HG03064 (cell line): Measurements from ENCODE around the gene SPATA25.
A peak's percentile ranks its signal among the peaks of the same experiment; 100 is the strongest.
"Not testable (repeated sequence)": the region's sequence is repeated elsewhere in the genome, so short reads cannot be mapped to it uniquely, and the experiment has no call there.

ENCODE experiments used
- ATAC-seq: cut with Tn5 transposase; IDR thresholded peaks from one replicate; pipeline ENCODE4 v1.9.1; 2021; ENCODE audit warnings: low read depth; ENCODE audit not compliant: unreplicated experiment

Gene SPATA25

GRCh38 chr20:45896641-45897161, 9.3 kb upstream of the SPATA25 start:
- ATAC-seq, result no peak

DNA sequence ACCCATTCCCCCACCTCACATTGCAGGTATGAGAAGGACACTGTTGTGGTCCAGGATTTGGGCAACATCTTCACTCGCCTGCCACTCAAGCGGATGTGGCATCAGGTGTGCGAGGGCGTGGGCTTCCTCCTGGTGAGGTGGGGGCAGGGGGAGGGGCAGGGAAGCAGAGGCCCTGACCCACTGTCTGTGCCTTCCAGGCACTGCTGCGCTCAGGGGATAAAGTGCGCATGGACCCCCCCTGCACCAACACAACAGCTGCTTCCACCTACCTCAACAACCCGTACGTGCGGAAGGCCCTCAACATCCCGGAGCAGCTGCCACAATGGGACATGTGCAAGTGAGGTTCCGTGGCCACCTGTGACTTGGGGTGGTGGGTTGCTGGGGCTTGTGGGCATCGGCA, 7.4 kb upstream of the SPATA25 start:
- ATAC-seq, result no peak

GRCh38 chr20:45893831-45894230, 6.4 kb upstream of the SPATA25 start:
- ATAC-seq, result no peak

GRCh38 chr20:45892828-45893500, 5.5 kb upstream of the SPATA25 start:
- ATAC-seq, result no peak

- no peak for ATAC-seq
These were observed 4.8 kb upstream of the SPATA25 start for GRCh38 chr20:45892049-45892825.

GRCh38 chr20:45890985-45891983, 3.9 kb upstream of the SPATA25 start, which contains the start of the genes CTSA and NEURL2:
Gene CTSA (plus strand): TSS chr20:45891335. CDS start chr20:45891569, 234 bp downstream.
Gene NEURL2 (minus strand): TSS chr20:45891208. CDS start chr20:45890991, 217 bp downstream.
- ATAC-seq, result peak; percentile 71

GRCh38 chr20:45890077-45890984, 2.9 kb upstream of the SPATA25 start:
- ATAC-seq, result peak; percentile 19

DNA sequence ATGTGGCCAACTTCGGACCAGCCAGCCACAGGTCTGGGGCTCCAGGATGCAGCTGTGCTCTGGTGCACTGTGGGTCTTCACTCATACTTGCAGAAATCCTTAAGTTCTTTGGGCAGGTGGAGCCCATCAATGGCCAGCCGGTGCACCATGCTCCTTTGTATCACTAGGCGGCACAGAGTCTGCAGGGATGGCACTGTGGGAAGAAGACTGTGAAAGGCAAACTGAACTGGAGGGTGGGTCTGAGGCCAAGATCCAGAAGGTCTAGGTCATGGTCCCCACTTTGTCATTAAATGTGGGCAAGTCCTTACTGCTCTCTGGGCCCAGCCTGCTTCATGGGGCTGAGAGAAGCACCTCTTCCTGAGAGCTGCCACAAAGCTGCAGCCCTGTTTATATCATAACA, 1.3 kb upstream of the SPATA25 start:
- no peak for ATAC-seq

- no peak for ATAC-seq
These were observed 654 bp downstream of the SPATA25 start for GRCh38 chr20:45886590-45887345.

DNA sequence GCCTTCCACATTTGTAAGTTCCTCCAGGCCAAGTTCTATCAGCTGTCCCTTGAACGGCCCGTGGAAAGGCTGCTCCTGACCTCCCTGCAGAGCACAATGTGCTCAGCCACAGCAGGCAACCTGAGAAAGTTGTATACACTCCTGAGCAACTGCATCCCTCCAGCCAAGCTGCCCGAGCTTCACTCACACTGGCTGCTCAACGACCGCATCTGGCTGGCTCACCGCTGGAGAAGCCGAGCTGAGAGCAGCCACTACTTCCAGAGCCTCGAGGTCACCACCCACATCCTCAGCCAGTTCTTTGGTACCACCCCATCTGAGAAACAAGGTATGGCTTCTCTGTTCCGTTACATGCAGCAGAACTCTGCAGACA, 4.3 kb downstream of the SPATA25 start:
- ATAC-seq, result no peak

GRCh38 chr20:45882469-45883099, 4.8 kb downstream of the SPATA25 start:
- no peak for ATAC-seq

GRCh38 chr20:45880988-45881788, 6.2 kb downstream of the SPATA25 start, which contains the start of gene ZSWIM1:
Gene ZSWIM1 (plus strand): TSS chr20:45881227. CDS start chr20:45882593, 1,366 bp downstream.
- ATAC-seq, result peak; percentile 90

DNA sequence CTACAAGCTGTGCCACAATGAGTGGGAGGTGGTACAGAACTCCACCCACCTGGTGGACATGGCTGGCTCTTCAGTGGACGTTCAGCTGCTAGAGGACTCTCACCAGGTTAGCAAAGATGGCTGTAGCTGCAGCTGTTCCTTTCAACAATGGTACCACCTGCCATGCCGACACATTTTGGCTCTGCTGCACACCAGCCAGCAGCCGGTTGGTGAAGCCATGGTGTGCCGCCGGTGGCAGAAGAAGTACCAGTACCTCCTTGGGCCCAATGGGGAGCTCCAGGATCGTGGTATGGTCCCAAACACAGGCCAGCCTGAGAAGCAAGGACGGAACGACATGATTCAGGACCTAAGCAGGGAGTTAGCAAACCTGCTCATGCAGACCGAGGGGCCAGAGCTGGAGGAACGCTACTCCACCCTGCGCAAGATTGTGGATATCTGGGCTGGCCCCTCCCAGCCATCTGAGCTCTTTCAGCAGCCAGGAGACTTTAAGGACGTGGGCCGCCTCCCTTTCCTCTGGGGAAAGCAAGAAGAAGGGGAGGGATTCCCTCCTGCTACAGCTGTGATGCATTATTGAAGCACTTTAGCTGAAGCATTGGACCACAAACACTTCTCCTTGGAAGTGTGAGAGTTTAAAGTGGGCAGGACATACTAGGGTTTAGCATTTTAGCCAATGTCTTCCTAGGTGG, 9.2 kb downstream of the SPATA25 start:
- no peak for ATAC-seq

DNA sequence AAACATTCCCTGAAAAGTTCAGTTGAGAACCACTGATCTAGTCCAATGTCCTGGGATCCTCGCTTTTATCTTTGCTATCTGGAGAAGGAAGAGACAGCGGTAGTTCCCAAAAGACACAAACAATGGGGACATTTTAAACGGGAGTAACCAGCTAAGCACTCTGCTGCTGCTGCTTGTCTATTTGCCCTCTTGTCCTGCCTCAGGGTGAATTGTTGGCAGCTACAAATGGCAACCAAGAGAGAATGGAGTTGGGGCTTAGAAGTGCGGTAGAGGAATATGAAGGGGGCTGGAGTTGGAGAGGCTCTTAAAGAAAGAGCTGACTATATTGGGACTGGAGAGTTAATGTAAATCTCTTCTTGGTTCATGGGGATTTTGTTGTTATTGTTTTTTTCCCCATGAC, 12.8 kb downstream of the SPATA25 start:
- no peak for ATAC-seq

DNA sequence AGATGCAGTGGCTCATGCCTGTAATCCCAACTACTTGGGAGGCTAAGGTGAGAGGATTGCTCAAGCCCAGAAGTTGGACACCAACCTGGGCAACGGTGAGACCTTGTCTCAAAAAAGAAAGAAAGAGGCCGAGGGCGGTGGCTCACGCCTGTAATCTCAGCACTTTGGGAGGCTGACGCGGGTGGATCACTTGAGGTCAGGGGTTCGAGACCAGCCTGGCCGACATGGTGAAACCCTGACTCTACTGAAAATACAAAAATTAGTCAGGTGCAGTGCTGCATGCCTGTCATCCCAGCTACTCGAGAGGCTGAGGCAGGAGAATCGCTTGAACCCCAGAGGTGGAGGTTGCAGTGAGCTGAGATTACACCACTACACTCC, 13.3 kb downstream of the SPATA25 start:
- ATAC-seq, result not testable (repeated sequence)

GRCh38 chr20:45873409-45874103, 13.9 kb downstream of the SPATA25 start:
- no peak for ATAC-seq
